NCI-H446 treated with DMSO at 0.1 percent for 48 hours (cell line): ENCODE measurements around the gene RFT1.

Experiments used
- DNase-seq: peaks from one replicate; lab custom pipeline; 2025; lab: John Stamatoyannopoulos, UW

Gene RFT1

GRCh38 chr3:53149006-53149690 is 18.9 kb upstream of the RFT1 start:
- no peak for DNase-seq

DNA sequence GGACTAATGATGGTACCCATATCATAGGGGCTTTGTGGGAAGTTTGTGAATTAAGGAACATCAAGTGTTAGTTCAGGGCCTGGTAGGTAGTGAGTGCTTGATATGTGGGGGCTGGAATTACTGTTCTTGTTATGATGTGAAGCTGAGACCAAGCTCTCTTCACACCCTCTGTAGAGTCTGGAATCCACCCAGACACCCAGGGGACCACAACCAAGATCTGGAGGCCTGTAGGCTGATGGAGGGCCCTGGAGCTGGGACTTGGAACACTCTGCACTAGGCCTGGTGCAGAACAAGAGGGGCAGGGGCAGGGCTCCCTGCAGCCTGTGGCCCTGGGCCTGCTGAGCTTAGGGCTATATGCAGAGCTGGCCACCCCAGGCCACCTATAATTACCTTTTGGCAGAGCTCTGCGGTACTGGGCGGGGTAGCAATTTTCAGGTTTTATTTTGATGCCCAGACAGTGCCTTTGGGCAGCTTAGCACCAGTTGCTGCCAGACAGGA is 17.7 kb upstream of the RFT1 start:
- no peak for DNase-seq

- DNase-seq: no peak
Observed at GRCh38 chr3:53147151-53147902, 17.1 kb upstream of the RFT1 start.

- DNase-seq: no peak
Observed at GRCh38 chr3:53146319-53146891, 16.2 kb upstream of the RFT1 start.

GRCh38 chr3:53145713-53146080 is 15.5 kb upstream of the RFT1 start:
- DNase-seq: no peak

DNA sequence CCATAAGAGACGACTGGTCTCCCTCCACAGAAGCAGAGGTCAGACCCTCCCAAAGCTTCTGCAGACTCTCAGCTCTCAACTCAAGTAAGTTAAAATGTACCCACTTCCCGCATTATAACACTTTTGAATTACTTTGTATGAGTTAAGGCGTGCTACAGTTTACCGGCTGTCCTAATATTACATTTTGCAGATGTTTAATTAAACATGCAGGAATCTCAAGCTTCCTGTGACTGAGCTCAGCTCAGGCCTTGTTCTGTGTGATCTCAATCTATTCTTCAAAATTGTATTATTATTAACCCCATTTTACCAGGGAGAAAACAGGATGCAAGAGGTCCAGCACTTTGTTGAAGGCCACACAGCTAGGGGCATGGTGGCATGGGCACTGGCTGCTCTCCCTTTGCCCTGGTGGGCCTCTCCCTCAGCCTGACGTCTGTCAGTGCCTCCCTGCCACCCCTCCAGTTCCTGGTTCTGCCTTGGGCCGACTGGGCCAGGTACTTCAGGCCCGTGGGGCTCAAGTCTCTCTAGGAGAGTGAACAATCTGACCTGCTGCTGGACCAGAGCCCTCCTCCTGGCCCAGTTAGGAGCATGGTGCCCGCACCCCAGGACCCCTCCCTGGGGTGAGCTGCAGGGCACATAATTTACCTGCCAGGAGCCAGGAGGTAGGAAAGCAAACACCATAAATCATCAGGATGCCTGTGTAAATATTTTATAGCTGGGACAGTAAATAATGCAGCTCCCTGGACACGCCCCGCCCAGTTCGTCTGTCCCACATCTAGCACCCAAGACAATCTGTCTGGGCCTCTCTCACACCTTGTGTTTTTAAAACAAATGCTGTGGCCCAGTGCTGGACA is 14.9 kb upstream of the RFT1 start:
- no peak for DNase-seq

- no peak for DNase-seq
Observed at GRCh38 chr3:53144446-53144845, 14.2 kb upstream of the RFT1 start.

DNA sequence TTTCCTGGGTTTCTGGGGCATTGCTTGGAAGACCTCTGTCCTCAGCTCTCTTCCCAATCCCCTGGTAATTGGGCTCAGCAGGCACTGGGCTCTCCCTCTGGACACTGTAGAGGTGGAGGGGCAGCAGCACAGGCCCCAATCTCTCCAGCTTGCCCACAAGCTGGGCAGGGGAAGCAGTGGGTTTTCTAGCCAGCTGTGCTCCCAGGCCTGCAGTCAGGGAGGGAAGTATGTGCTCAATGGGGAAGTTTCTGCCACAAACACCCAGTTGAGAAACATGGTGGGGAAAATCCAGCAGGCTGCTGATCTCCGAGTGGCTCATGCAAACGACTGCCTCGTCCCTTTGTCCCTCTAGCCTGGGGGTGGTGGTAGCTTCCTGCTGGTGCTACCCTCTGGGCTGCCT is 12.8 kb upstream of the RFT1 start:
- no peak for DNase-seq

- DNase-seq: no peak
Observed at GRCh38 chr3:53140847-53141845, 10.9 kb upstream of the RFT1 start.

GRCh38 chr3:53139906-53140846 is 9.9 kb upstream of the RFT1 start:
- no peak for DNase-seq

GRCh38 chr3:53137835-53138446 is 7.7 kb upstream of the RFT1 start:
- no peak for DNase-seq

GRCh38 chr3:53137221-53137620 is 7.0 kb upstream of the RFT1 start:
- no peak for DNase-seq

GRCh38 chr3:53134631-53135232 is 4.5 kb upstream of the RFT1 start:
- DNase-seq: no peak

- DNase-seq: no peak
Observed at GRCh38 chr3:53132347-53132746, 2.1 kb upstream of the RFT1 start.

- DNase-seq: no peak
Observed at GRCh38 chr3:53131096-53131495, 861 bp upstream of the RFT1 start.

GRCh38 chr3:53129344-53129743 is 891 bp downstream of the RFT1 start:
- DNase-seq: no peak

GRCh38 chr3:53126601-53127000 is 3.6 kb downstream of the RFT1 start:
- DNase-seq: no peak

DNA sequence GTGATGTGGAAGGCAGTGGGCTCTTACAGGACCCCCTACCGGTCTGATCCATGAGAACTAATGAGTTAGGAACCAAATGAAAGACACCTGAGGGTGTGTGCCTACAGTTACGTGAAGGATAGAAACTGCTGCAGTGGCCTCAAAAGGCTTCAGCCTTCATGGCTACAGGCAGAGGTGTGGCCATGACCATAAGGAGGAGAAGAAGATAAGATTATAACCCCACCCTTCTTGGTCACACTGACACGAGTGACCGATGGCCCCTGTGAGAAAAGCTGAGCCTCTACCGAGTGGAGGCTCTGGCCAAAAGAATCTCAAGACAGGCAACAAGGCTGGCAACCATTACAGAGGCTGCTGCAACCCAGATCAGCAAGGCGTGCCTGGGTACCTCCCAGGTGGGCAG is 6.3 kb downstream of the RFT1 start:
- no peak for DNase-seq

GRCh38 chr3:53123510-53123909 is 6.7 kb downstream of the RFT1 start:
- DNase-seq: no peak
